HepG2 (cell line): ENCODE results near the gene GNB3. TPM values are rescaled to one million over a fixed set of nuclear protein-coding genes. Genes with fewer than 3 reads are reported as not detected.

ENCODE experiments used
- ATF6 ChIP-seq: sonication (generic); formaldehyde crosslinking; conservative IDR thresholded peaks from 2 replicates; pipeline ENCODE4 v1.4.0; 2020; ENCODE audit warnings: missing genetic modification reagents
- GMEB1 ChIP-seq: sonication (generic); formaldehyde crosslinking; IDR thresholded peaks from 2 replicates; pipeline ENCODE4 v1.5.1; 2020; ENCODE audit warnings: missing genetic modification reagents, mild to moderate bottlenecking, borderline replicate concordance
- KDM1A ChIP-seq: IDR thresholded peaks from 2 replicates; pipeline ENCODE4 v1.6.1; 2016; ENCODE audit warnings: missing compliant biosample characterization
- KMT2A ChIP-seq: sonication (generic); formaldehyde crosslinking; IDR thresholded peaks from 2 replicates; pipeline ENCODE4 v1.4.0; 2020; ENCODE audit warnings: missing genetic modification reagents
- MED8 ChIP-seq: sonication (generic); formaldehyde crosslinking; IDR thresholded peaks from 2 replicates; pipeline ENCODE4 v1.8.1; 2023; ENCODE audit warnings: mild to moderate bottlenecking, missing genetic modification reagents; ENCODE audit not compliant: insufficient replicate concordance
- MYPOP ChIP-seq: sonication (generic); formaldehyde crosslinking; IDR thresholded peaks from 2 replicates; pipeline ENCODE4 v1.8.1; 2023; ENCODE audit warnings: mild to moderate bottlenecking, moderate library complexity, missing genetic modification reagents
- PITX1 ChIP-seq: sonication (generic); formaldehyde crosslinking; IDR thresholded peaks from 2 replicates; pipeline ENCODE4 v1.5.1; 2020; ENCODE audit warnings: mild to moderate bottlenecking, missing genetic modification reagents
- RFX3 ChIP-seq: IDR thresholded peaks from 2 replicates; pipeline ENCODE4 v1.6.1; 2016; ENCODE audit warnings: missing biosample characterization, missing genetic modification reagents
- SMARCC2 ChIP-seq: fragments of 450-650 bp; IDR thresholded peaks from 2 replicates; pipeline ENCODE4 v1.6.1; 2017; ENCODE audit warnings: antibody characterized with exemption, mild to moderate bottlenecking
- TERF1 ChIP-seq: sonication (generic); formaldehyde crosslinking; IDR thresholded peaks from 2 replicates; pipeline ENCODE4 v1.8.0; 2022; ENCODE audit warnings: mild to moderate bottlenecking, missing genetic modification reagents, moderate library complexity
- ZEB1 ChIP-seq: IDR thresholded peaks from 2 replicates; pipeline ENCODE4 v1.6.1; 2012; ENCODE audit warnings: mild to moderate bottlenecking, low read depth, inconsistent platforms; ENCODE audit not compliant: insufficient replicate concordance
- ZKSCAN8 ChIP-seq: IDR thresholded peaks from 2 replicates; pipeline ENCODE4 v1.6.1; 2016; ENCODE audit warnings: borderline replicate concordance, missing genetic modification reagents, missing compliant biosample characterization
- ZNF205 ChIP-seq: IDR thresholded peaks from 2 replicates; pipeline ENCODE4 v1.6.1; 2018; ENCODE audit warnings: missing biosample characterization, missing genetic modification reagents
- ZNF441 ChIP-seq: sonication (generic); formaldehyde crosslinking; IDR thresholded peaks from 2 replicates; pipeline ENCODE4 v1.7.0; 2021; ENCODE audit warnings: missing genetic modification reagents, borderline replicate concordance
- ZNF564 ChIP-seq: sonication (generic); formaldehyde crosslinking; IDR thresholded peaks from 2 replicates; pipeline ENCODE4 v1.8.1; 2023; ENCODE audit warnings: mild to moderate bottlenecking, missing genetic modification reagents
- ZNF746 ChIP-seq: sonication (generic); formaldehyde crosslinking; IDR thresholded peaks from 2 replicates; pipeline ENCODE4 v1.8.0; 2022; ENCODE audit warnings: mild to moderate bottlenecking, missing genetic modification reagents
- ZNF747 ChIP-seq: sonication (generic); formaldehyde crosslinking; IDR thresholded peaks from 2 replicates; pipeline ENCODE4 v1.8.1; 2023; ENCODE audit warnings: missing genetic modification reagents, mild to moderate bottlenecking, borderline replicate concordance
- ZNF749 ChIP-seq: sonication (generic); formaldehyde crosslinking; IDR thresholded peaks from 2 replicates; pipeline ENCODE4 v1.8.0; 2022; ENCODE audit warnings: mild to moderate bottlenecking, missing genetic modification reagents, moderate library complexity, borderline replicate concordance
- ZNF75D ChIP-seq: sonication (generic); formaldehyde crosslinking; IDR thresholded peaks from 2 replicates; pipeline ENCODE4 v1.8.1; 2023; ENCODE audit warnings: missing genetic modification reagents, mild to moderate bottlenecking, borderline replicate concordance
- ZNF770 ChIP-seq: sonication (generic); formaldehyde crosslinking; IDR thresholded peaks from 2 replicates; pipeline ENCODE4 v1.5.0; 2020; ENCODE audit warnings: mild to moderate bottlenecking, missing genetic modification reagents
- polyA plus RNA-seq, 8 experiments: library from polyadenylated mRNA; depleted of rRNA in 3 of 8; stranded (reverse) in 7 of 8; unstranded in 1 of 8; fragments of >200 nt; fragmentation: Illumina TruSeq in 4 of 8; extraction: Trizol in 4 of 8; gene quantifications; 2 replicates each; pipeline versions ENCODE4 v1.2.1 to v1.2.3, GENCODE V29; 2011 to 2016; ENCODE audit warnings: low read depth in 4 of 8, missing spikeins in 1 of 8, mixed read lengths in 1 of 8; ENCODE audit not compliant: insufficient read depth in 1 of 8
- total RNA-seq, 5 experiments: library from RNA; depleted of rRNA; stranded (reverse); fragments of >200 nt; fragmentation: Illumina TruSeq; extraction: Trizol; gene quantifications; 2 replicates each; pipeline ENCODE4 v1.2.3, GENCODE V29; 2016; ENCODE audit warnings: low read depth in 1 of 5

The GNB3 gene
- total and polyA plus RNA-seq, 2 of the 13 experiments (the other 11 are each of a cell fraction or from before 2014, with no cell fraction given) = 1.3 to 3.6 TPM

GRCh38 chr12:6868211-6869048 lies 27.7 kb downstream of the GNB3 start (continued):
- TF ChIP-seq GMEB1 (CRISPR knock-in tag) (no peak), ZNF205 (CRISPR knock-in tag) (0 out of 2 replicates have a peak, but pooled peaks have one; percentile 4), ZNF75D (CRISPR knock-in tag) (no peak), SMARCC2 (no peak), KDM1A (CRISPR knock-in tag) (no peak), ZNF749 (no peak), TERF1 (CRISPR knock-in tag) (no peak), ZNF746 (CRISPR knock-in tag) (no peak), ZEB1 (peak; percentile 32), ZNF747 (CRISPR knock-in tag) (peak; percentile 8; the same call in 1 of the 2 replicates), ZNF441 (CRISPR knock-in tag) (peak; percentile 50), KMT2A (no peak; the same call in 1 of the 2 replicates), PITX1 (CRISPR knock-in tag) (0 out of 2 replicates have a peak, but pooled peaks have one; percentile 5), MED8 (no peak), ZNF564 (no peak), RFX3 (no peak), ZKSCAN8 (CRISPR knock-in tag) (no peak), ATF6 (no peak), ZNF770 (0 out of 2 replicates have a peak, but pooled peaks have one; percentile 3), MYPOP (CRISPR knock-in tag) (no peak)
